HG03025 (cell line): ENCODE data around the gene STH.

Experiments used
- ATAC-seq: cut with Tn5 transposase; IDR thresholded peaks from one replicate; pipeline ENCODE4 v1.9.1; 2021; ENCODE audit warnings: mild to moderate bottlenecking, moderate library complexity; ENCODE audit not compliant: unreplicated experiment, low FRiP score

Gene STH

GRCh38 chr17:45982791-45983613 is 16.0 kb upstream of the STH start:
- ATAC-seq = no peak

- ATAC-seq = no peak
Observed at GRCh38 chr17:45983614-45984310, 15.3 kb upstream of the STH start.

- no peak for ATAC-seq
Observed at GRCh38 chr17:45984368-45984767, 14.7 kb upstream of the STH start.

- ATAC-seq = no peak
Observed at GRCh38 chr17:45985447-45985846, 13.6 kb upstream of the STH start.

GRCh38 chr17:45986056-45986455 is 13.0 kb upstream of the STH start:
- no peak for ATAC-seq

GRCh38 chr17:45987706-45988105 is 11.3 kb upstream of the STH start:
- ATAC-seq = no peak

- ATAC-seq = no peak
Observed at GRCh38 chr17:45989759-45990158, 9.3 kb upstream of the STH start.

- no peak for ATAC-seq
Observed at GRCh38 chr17:45990886-45991285, 8.2 kb upstream of the STH start.

GRCh38 chr17:45991341-45991740 is 7.7 kb upstream of the STH start:
- no peak for ATAC-seq

- ATAC-seq = no peak
Observed at GRCh38 chr17:45992175-45992574, 6.9 kb upstream of the STH start.

- no peak for ATAC-seq
Observed at GRCh38 chr17:45992904-45993303, 6.1 kb upstream of the STH start.

GRCh38 chr17:45993962-45994627 is 5.0 kb upstream of the STH start:
- no peak for ATAC-seq

- no peak for ATAC-seq
Observed at GRCh38 chr17:45994987-45995386, 4.1 kb upstream of the STH start.

GRCh38 chr17:45995627-45996270 is 3.3 kb upstream of the STH start:
- no peak for ATAC-seq

- ATAC-seq = no peak
Observed at GRCh38 chr17:45996282-45996937, 2.6 kb upstream of the STH start.

GRCh38 chr17:45997166-45997565 is 1.9 kb upstream of the STH start:
- ATAC-seq = no peak

- ATAC-seq = no peak
Observed at GRCh38 chr17:45997624-45998023, 1.4 kb upstream of the STH start.

GRCh38 chr17:45999900-46000290 is 845 bp downstream of the STH start:
- ATAC-seq = no peak

- ATAC-seq = no peak
Observed at GRCh38 chr17:46000292-46000691, 1.2 kb downstream of the STH start.

GRCh38 chr17:46000757-46001156 is 1.7 kb downstream of the STH start:
- no peak for ATAC-seq
